GM21529 (cell line): Measurements from ENCODE around the gene ZFHX3.

Experiments
- ATAC-seq: cut with Tn5 transposase; IDR thresholded peaks from one replicate; pipeline ENCODE4 v1.9.1; 2021; ENCODE audit not compliant: unreplicated experiment

The ZFHX3 gene

GRCh38 chr16:72957303-72958277, 90.3 kb downstream of the ZFHX3 start:
- ATAC-seq = no peak

- no peak for ATAC-seq
These were observed 91.5 kb downstream of the ZFHX3 start for GRCh38 chr16:72956124-72957064.

GRCh38 chr16:72952811-72953271, 95.1 kb downstream of the ZFHX3 start:
- ATAC-seq = no peak

- no peak for ATAC-seq
These were observed 95.5 kb downstream of the ZFHX3 start for GRCh38 chr16:72952404-72952803.

- no peak for ATAC-seq
These were observed 96.0 kb downstream of the ZFHX3 start for GRCh38 chr16:72951916-72952315.

GRCh38 chr16:72950669-72951068, 97.3 kb downstream of the ZFHX3 start:
- ATAC-seq = no peak

- no peak for ATAC-seq
These were observed 99.6 kb downstream of the ZFHX3 start for GRCh38 chr16:72948238-72948829.

- no peak for ATAC-seq
These were observed 100.3 kb downstream of the ZFHX3 start for GRCh38 chr16:72947379-72948237.

- no peak for ATAC-seq
These were observed 101.3 kb downstream of the ZFHX3 start for GRCh38 chr16:72946474-72947194.

GRCh38 chr16:72946063-72946462, 101.9 kb downstream of the ZFHX3 start:
- ATAC-seq = no peak

GRCh38 chr16:72945611-72946010, 102.3 kb downstream of the ZFHX3 start:
- no peak for ATAC-seq

- no peak for ATAC-seq
These were observed 103.0 kb downstream of the ZFHX3 start for GRCh38 chr16:72944757-72945485.

GRCh38 chr16:72942021-72942420, 105.9 kb downstream of the ZFHX3 start:
- ATAC-seq = no peak

GRCh38 chr16:72940886-72941285, 107.0 kb downstream of the ZFHX3 start:
- ATAC-seq = no peak

GRCh38 chr16:72939247-72939646, 108.7 kb downstream of the ZFHX3 start:
- ATAC-seq = no peak

- ATAC-seq = no peak
These were observed 109.1 kb downstream of the ZFHX3 start for GRCh38 chr16:72938795-72939164.

GRCh38 chr16:72937916-72938794, 109.8 kb downstream of the ZFHX3 start:
- ATAC-seq = no peak

- ATAC-seq = no peak
These were observed 110.6 kb downstream of the ZFHX3 start for GRCh38 chr16:72937360-72937759.
